WTC11 (cell line): Measurements from ENCODE around the gene CLCN1. TPM values are rescaled to one million over a fixed set of nuclear protein-coding genes. Genes with fewer than 3 reads are reported as not detected.

Experiments used
- ATAC-seq: fragments of 200-7000 bp; cut with Tn5 transposase; 2 replicates; pipeline ENCODE4 v1.10.0; 2021; ENCODE audit warnings: mild to moderate bottlenecking, moderate library complexity
- CTCF ChIA-PET: fragments of 300-600 bp; sonication (Branson Sonifier 250); formaldehyde crosslinking; loops from one replicate; lab custom pipeline; 2021; ENCODE audit warnings: antibody characterized with exemption; lab: Charles Lee
- POLR2A ChIA-PET: fragments of 350-600 bp; sonication (Branson Sonifier 250); formaldehyde crosslinking; loops from one replicate; lab custom pipeline; 2021; ENCODE audit warnings: antibody characterized with exemption; lab: Charles Lee
- DNase-seq: peaks from one replicate; pipeline ENCODE4 v3.0.0; 2021; ENCODE audit warnings: low spot score
- H3K27ac Mint-ChIP-seq: 2 replicates; pipeline ENCODE4 v1.8.0; 2021; ENCODE audit warnings: mixed read lengths
- H3K27me3 Mint-ChIP-seq: 2 replicates; pipeline ENCODE4 v1.8.0; 2021; ENCODE audit warnings: low read depth, mild to moderate bottlenecking, moderate library complexity, mixed read lengths
- H3K36me3 Mint-ChIP-seq: 2 replicates; pipeline ENCODE4 v1.8.0; 2021; ENCODE audit warnings: mixed read lengths
- H3K4me1 Mint-ChIP-seq: 2 replicates; pipeline ENCODE4 v1.8.0; 2022; ENCODE audit warnings: mixed read lengths
- H3K4me3 Mint-ChIP-seq: 2 replicates; pipeline ENCODE4 v1.8.0; 2021; ENCODE audit warnings: mild to moderate bottlenecking, moderate library complexity, mixed read lengths
- H3K9me3 Mint-ChIP-seq: 2 replicates; pipeline ENCODE4 v1.8.0; 2021; ENCODE audit warnings: mixed read lengths
- HMGA2 ChIP-seq: fragments of 250-450 bp; sonication (Bioruptor Pico); IDR thresholded peaks from 2 replicates; pipeline ENCODE4 v1.4.0; 2021; ENCODE audit warnings: mild to moderate bottlenecking, moderate library complexity
- JAZF1 ChIP-seq: fragments of 250-450 bp; sonication (Bioruptor Pico); IDR thresholded peaks from 2 replicates; pipeline ENCODE4 v1.9.0; 2021; ENCODE audit warnings: moderate library complexity, mild to moderate bottlenecking, inconsistent platforms
- MXD4 ChIP-seq: fragments of 250-450 bp; sonication (Bioruptor Pico); IDR thresholded peaks from 2 replicates; pipeline ENCODE4 v1.8.0; 2021; ENCODE audit warnings: mild to moderate bottlenecking, moderate library complexity, borderline replicate concordance
- MYBL2 ChIP-seq: sonication (generic); formaldehyde crosslinking; IDR thresholded peaks from 2 replicates; pipeline ENCODE4 v1.8.1; 2023; ENCODE audit warnings: mild to moderate bottlenecking, moderate library complexity, missing genetic modification reagents
- NR1H2 ChIP-seq: sonication (generic); formaldehyde crosslinking; IDR thresholded peaks from 2 replicates; pipeline ENCODE4 v1.9.0; 2021; ENCODE audit warnings: mild to moderate bottlenecking, moderate library complexity, missing genetic modification reagents
- RORB ChIP-seq: fragments of 250-450 bp; sonication (Bioruptor Pico); IDR thresholded peaks from 2 replicates; pipeline ENCODE4 v1.9.0; 2021; ENCODE audit warnings: mild to moderate bottlenecking
- SOX15 ChIP-seq: fragments of 250-450 bp; sonication (Bioruptor Pico); IDR thresholded peaks from 2 replicates; pipeline ENCODE4 v1.9.0; 2021; ENCODE audit warnings: mild to moderate bottlenecking
- SP1 ChIP-seq: sonication (generic); formaldehyde crosslinking; conservative IDR thresholded peaks from 2 replicates; pipeline ENCODE4 v1.8.1; 2022; ENCODE audit warnings: missing genetic modification reagents
- ZBTB21 ChIP-seq: sonication (generic); formaldehyde crosslinking; IDR thresholded peaks from 2 replicates; pipeline ENCODE4 v1.8.1; 2023; ENCODE audit warnings: mild to moderate bottlenecking, missing genetic modification reagents, borderline replicate concordance
- ZNF232 ChIP-seq: sonication (generic); formaldehyde crosslinking; IDR thresholded peaks from 2 replicates; pipeline ENCODE4 v1.8.0; 2022; ENCODE audit warnings: mild to moderate bottlenecking, missing genetic modification reagents
- ZNF396 ChIP-seq: fragments of 250-450 bp; sonication (Bioruptor Pico); IDR thresholded peaks from 2 replicates; pipeline ENCODE4 v1.8.0; 2021; ENCODE audit warnings: mild to moderate bottlenecking, moderate library complexity, borderline replicate concordance
- total RNA-seq: library from RNA; stranded (reverse); gene quantifications from 3 replicates; pipeline ENCODE4 v1.2.3, GENCODE V29; 2021
- TF ChIP-seq, protein P1 (sequence below): fragments of 200-600 bp; IDR thresholded peaks from 2 replicates; pipeline ENCODE4 v1.8.0; 2022; ENCODE audit warnings: antibody characterized with exemption
- TF ChIP-seq, protein P2 (sequence below): fragments of 250-450 bp; sonication (Bioruptor Pico); IDR thresholded peaks from 2 replicates; pipeline ENCODE4 v1.9.0; 2021; ENCODE audit warnings: mild to moderate bottlenecking
- TF ChIP-seq, protein P3 (sequence below): sonication (generic); formaldehyde crosslinking; IDR thresholded peaks from 2 replicates; pipeline ENCODE4 v1.8.0; 2023; ENCODE audit warnings: missing genetic modification reagents, mild to moderate bottlenecking, borderline replicate concordance
- TF ChIP-seq, protein P4 (sequence below): fragments of 250-450 bp; sonication (Bioruptor Pico); IDR thresholded peaks from 2 replicates; pipeline ENCODE4 v1.9.0; 2021; ENCODE audit warnings: moderate library complexity, mild to moderate bottlenecking, inconsistent platforms, borderline replicate concordance
- TF ChIP-seq, protein P5 (sequence below): fragments of 250-450 bp; sonication (Bioruptor Pico); IDR thresholded peaks from 2 replicates; pipeline ENCODE4 v1.8.0; 2021; ENCODE audit warnings: mild to moderate bottlenecking
- TF ChIP-seq, protein P6 (sequence below): sonication (generic); formaldehyde crosslinking; IDR thresholded peaks from 2 replicates; pipeline ENCODE4 v1.8.1; 2023; ENCODE audit warnings: mild to moderate bottlenecking, moderate library complexity, missing genetic modification reagents

CLCN1 gene
- total RNA-seq, 1 experiment from 2014 or later: 0.28 TPM

DNA sequence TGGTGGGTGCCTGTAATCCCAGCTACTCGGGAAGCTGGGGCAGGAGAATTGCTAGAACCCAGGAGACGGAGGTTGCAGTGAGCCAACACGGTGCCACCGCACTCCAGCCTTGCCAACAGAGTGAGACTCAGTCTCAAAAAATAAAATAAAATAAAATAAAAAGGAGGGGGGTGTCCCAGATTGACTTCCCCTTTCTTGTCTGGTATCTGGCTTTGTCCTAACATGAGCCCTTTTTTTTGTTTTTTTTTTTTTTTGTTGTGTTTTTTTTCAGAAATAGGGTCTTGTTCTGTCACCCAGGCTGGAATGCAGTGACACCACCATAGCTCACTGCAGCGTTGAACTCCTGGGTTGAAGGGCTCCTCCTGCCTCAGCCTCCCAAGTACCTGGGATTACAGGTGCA lies 23.0 kb upstream of the CLCN1 start (continued):
- TF ChIP-seq ZBTB21 (CRISPR knock-in tag): no peak

DNA sequence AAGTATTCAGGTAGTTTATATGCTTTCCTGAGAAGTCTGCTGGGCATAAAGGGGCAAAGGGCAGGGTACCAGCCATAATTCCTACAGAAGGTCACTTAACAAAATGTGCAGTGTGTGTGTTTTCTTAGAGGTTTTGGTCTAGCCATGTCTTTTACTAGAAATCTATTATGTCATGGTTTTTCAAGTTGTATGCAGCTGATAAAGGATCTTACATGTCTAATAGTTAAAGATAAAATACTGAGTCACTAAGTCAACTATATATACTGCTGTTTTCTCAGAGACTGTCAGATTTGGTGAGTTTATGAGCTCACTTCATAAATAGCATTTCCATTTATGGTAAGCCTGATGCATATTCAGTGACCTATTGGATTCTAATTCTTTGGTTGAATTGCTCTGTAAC lies 20.0 kb upstream of the CLCN1 start:
- no peak overlapping the region for H3K4me3 Mint-ChIP-seq
- DNase-seq (no peak), ATAC-seq (no peak)
- no peaks in the 10 kb centered on the region for H3K27me3 Mint-ChIP-seq
- peaks cover 90% of the 10 kb centered on the region for H3K36me3 Mint-ChIP-seq
- no peak overlapping the region for H3K27ac Mint-ChIP-seq
- TF ChIP-seq, protein P1, sequence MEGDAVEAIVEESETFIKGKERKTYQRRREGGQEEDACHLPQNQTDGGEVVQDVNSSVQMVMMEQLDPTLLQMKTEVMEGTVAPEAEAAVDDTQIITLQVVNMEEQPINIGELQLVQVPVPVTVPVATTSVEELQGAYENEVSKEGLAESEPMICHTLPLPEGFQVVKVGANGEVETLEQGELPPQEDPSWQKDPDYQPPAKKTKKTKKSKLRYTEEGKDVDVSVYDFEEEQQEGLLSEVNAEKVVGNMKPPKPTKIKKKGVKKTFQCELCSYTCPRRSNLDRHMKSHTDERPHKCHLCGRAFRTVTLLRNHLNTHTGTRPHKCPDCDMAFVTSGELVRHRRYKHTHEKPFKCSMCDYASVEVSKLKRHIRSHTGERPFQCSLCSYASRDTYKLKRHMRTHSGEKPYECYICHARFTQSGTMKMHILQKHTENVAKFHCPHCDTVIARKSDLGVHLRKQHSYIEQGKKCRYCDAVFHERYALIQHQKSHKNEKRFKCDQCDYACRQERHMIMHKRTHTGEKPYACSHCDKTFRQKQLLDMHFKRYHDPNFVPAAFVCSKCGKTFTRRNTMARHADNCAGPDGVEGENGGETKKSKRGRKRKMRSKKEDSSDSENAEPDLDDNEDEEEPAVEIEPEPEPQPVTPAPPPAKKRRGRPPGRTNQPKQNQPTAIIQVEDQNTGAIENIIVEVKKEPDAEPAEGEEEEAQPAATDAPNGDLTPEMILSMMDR: no peak
- no peak for TF ChIP-seq HMGA2 (CRISPR knock-in tag)
- no peak for TF ChIP-seq MYBL2
- no peak for TF ChIP-seq SOX15 (CRISPR knock-in tag)
- no peak for TF ChIP-seq JAZF1
- TF ChIP-seq, protein P2, sequence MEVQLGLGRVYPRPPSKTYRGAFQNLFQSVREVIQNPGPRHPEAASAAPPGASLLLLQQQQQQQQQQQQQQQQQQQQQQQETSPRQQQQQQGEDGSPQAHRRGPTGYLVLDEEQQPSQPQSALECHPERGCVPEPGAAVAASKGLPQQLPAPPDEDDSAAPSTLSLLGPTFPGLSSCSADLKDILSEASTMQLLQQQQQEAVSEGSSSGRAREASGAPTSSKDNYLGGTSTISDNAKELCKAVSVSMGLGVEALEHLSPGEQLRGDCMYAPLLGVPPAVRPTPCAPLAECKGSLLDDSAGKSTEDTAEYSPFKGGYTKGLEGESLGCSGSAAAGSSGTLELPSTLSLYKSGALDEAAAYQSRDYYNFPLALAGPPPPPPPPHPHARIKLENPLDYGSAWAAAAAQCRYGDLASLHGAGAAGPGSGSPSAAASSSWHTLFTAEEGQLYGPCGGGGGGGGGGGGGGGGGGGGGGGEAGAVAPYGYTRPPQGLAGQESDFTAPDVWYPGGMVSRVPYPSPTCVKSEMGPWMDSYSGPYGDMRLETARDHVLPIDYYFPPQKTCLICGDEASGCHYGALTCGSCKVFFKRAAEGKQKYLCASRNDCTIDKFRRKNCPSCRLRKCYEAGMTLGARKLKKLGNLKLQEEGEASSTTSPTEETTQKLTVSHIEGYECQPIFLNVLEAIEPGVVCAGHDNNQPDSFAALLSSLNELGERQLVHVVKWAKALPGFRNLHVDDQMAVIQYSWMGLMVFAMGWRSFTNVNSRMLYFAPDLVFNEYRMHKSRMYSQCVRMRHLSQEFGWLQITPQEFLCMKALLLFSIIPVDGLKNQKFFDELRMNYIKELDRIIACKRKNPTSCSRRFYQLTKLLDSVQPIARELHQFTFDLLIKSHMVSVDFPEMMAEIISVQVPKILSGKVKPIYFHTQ (CRISPR knock-in tag): no peak
- no peak for TF ChIP-seq ZNF396
- no peak for TF ChIP-seq RORB
- TF ChIP-seq, protein P3, sequence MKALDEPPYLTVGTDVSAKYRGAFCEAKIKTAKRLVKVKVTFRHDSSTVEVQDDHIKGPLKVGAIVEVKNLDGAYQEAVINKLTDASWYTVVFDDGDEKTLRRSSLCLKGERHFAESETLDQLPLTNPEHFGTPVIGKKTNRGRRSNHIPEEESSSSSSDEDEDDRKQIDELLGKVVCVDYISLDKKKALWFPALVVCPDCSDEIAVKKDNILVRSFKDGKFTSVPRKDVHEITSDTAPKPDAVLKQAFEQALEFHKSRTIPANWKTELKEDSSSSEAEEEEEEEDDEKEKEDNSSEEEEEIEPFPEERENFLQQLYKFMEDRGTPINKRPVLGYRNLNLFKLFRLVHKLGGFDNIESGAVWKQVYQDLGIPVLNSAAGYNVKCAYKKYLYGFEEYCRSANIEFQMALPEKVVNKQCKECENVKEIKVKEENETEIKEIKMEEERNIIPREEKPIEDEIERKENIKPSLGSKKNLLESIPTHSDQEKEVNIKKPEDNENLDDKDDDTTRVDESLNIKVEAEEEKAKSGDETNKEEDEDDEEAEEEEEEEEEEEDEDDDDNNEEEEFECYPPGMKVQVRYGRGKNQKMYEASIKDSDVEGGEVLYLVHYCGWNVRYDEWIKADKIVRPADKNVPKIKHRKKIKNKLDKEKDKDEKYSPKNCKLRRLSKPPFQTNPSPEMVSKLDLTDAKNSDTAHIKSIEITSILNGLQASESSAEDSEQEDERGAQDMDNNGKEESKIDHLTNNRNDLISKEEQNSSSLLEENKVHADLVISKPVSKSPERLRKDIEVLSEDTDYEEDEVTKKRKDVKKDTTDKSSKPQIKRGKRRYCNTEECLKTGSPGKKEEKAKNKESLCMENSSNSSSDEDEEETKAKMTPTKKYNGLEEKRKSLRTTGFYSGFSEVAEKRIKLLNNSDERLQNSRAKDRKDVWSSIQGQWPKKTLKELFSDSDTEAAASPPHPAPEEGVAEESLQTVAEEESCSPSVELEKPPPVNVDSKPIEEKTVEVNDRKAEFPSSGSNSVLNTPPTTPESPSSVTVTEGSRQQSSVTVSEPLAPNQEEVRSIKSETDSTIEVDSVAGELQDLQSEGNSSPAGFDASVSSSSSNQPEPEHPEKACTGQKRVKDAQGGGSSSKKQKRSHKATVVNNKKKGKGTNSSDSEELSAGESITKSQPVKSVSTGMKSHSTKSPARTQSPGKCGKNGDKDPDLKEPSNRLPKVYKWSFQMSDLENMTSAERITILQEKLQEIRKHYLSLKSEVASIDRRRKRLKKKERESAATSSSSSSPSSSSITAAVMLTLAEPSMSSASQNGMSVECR: no peak
- TF ChIP-seq, protein P4, sequence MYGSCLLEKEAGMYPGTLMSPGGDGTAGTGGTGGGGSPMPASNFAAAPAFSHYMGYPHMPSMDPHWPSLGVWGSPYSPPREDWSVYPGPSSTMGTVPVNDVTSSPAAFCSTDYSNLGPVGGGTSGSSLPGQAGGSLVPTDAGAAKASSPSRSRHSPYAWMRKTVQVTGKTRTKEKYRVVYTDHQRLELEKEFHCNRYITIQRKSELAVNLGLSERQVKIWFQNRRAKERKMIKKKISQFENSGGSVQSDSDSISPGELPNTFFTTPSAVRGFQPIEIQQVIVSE: no peak
- POLR2A ChIA-PET: no interaction called here
- CTCF ChIA-PET: interaction anchor here (0.6 to 1.6 kb wide), 3 partner anchors 9 to 339 kb away, joined by 3 to 5 read pairs (median 4); no protein-coding TSS in a partner anchor
- H3K4me1 Mint-ChIP-seq: no peaks in the 10 kb centered on the region
- no peaks in the 10 kb centered on the region for H3K9me3 Mint-ChIP-seq

DNA sequence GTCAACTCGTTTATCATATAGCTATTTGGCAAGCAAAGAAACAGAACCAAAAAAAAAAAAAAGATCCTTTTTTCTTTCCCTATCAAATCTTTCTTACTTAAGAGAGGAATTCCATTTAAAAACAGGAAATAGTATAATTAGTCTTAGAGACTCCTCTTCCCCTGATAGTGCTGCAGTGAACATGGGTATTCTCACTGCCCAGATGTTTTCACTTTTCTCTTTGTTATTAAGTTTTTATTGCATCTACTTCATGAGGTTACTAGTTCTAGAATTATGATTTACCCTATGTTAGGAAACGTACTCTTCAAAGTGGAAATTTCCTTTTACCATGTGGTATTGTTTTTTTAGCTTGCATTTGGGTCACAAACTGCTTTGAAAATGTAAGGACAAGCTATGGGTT lies 19.2 kb upstream of the CLCN1 start:
- CTCF ChIA-PET: interaction anchor here (0.6 to 1.6 kb wide), 4 partner anchors 8 to 340 kb away, joined by 3 to 5 read pairs (median 4); no protein-coding TSS in a partner anchor
- no peak overlapping the region for H3K27ac Mint-ChIP-seq
- peaks cover 90% of the 10 kb centered on the region for H3K36me3 Mint-ChIP-seq
- no peaks in the 10 kb centered on the region for H3K27me3 Mint-ChIP-seq
- no peaks in the 10 kb centered on the region for H3K4me1 Mint-ChIP-seq
- H3K4me3 Mint-ChIP-seq: no peak overlapping the region
- no peaks in the 10 kb centered on the region for H3K9me3 Mint-ChIP-seq
- ATAC-seq: no peak
- no peak for DNase-seq
- POLR2A ChIA-PET: interaction anchor here (0.8 kb wide), 1 partner anchor 8 kb away, joined by 3 read pairs; the partner anchor contains the start of gene CASP2
- TF ChIP-seq SP1 (no peak), ZNF232 (CRISPR knock-in tag) (no peak), MXD4 (CRISPR knock-in tag) (no peak), NR1H2 (CRISPR knock-in tag) (no peak)
- TF ChIP-seq, protein P5, sequence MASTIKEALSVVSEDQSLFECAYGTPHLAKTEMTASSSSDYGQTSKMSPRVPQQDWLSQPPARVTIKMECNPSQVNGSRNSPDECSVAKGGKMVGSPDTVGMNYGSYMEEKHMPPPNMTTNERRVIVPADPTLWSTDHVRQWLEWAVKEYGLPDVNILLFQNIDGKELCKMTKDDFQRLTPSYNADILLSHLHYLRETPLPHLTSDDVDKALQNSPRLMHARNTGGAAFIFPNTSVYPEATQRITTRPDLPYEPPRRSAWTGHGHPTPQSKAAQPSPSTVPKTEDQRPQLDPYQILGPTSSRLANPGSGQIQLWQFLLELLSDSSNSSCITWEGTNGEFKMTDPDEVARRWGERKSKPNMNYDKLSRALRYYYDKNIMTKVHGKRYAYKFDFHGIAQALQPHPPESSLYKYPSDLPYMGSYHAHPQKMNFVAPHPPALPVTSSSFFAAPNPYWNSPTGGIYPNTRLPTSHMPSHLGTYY: no peak
- TF ChIP-seq, protein P6, sequence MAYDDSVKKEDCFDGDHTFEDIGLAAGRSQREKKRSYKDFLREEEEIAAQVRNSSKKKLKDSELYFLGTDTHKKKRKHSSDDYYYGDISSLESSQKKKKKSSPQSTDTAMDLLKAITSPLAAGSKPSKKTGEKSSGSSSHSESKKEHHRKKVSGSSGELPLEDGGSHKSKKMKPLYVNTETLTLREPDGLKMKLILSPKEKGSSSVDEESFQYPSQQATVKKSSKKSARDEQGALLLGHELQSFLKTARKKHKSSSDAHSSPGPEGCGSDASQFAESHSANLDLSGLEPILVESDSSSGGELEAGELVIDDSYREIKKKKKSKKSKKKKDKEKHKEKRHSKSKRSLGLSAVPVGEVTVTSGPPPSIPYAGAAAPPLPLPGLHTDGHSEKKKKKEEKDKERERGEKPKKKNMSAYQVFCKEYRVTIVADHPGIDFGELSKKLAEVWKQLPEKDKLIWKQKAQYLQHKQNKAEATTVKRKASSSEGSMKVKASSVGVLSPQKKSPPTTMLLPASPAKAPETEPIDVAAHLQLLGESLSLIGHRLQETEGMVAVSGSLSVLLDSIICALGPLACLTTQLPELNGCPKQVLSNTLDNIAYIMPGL: no peak
- TF ChIP-seq, protein P2 (CRISPR knock-in tag): no peak
